Activated naive CD4-positive, alpha-beta T cell treated with anti-CD3 and anti-CD28 coated beads, Interleukin-2, amount 50 U/mL, for 16 hours (primary cell): ENCODE measurements around the gene TNNT3.
"Not testable (repeated sequence)": the region's sequence is repeated elsewhere in the genome, so short reads cannot be mapped to it uniquely, and the experiment has no call there.

Experiments used
- DNase-seq: peaks from one replicate; pipeline ENCODE4 v3.0.0-alpha.2; 2020

TNNT3 gene

GRCh38 chr11:1919391-1920127 is at the start of gene TNNT3:
Gene TNNT3 (plus strand): TSS chr11:1919703. CDS start chr11:1922875, 3,172 bp downstream.
- no peak for DNase-seq

DNA sequence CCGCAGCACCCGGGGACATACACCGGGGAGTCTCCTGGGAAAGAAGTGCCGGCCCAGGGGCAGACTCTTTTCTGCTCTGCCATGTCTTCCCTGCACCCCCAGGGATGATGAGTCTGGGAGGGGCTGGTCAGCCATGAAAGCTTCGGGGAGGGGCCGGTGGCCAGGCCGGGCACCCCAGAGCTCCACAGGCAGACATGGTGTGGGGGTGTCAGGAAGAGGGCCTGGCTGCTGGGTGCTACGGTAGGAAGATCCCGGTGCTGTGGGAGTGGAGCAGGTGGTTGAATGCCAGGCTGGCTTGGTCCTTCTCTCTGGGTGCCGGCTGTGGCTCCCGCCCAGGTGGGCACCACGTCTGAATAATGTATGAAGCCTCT is 49.2 kb upstream of the TNNT3 start:
- DNase-seq, result no peak

GRCh38 chr11:1870721-1871466 is 48.6 kb upstream of the TNNT3 start:
- peak; percentile 50 for DNase-seq

DNA sequence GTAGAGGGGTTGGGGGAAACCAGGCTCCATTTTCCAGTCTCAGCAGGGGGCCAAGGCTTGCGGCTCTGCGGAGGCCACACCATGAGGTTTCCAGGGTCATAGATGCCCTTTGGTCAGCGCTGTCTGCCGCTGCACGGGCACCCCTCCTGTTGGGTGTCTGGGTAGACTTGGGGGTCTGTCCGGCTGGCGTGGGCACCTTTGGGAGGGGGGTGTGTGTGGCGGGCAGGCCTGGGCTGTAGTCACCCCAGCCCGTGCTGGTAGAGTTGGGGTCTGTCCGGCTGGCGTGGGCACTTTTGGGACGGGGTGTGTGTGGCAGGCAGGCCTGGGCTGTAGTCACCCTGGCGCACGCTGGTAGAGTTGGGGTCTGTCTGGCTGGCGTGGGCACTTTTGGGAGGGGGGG is 48.0 kb upstream of the TNNT3 start:
- DNase-seq, result peak; percentile 9

GRCh38 chr11:1872267-1872985 is 47.1 kb upstream of the TNNT3 start:
- peak; percentile 7 for DNase-seq

DNA sequence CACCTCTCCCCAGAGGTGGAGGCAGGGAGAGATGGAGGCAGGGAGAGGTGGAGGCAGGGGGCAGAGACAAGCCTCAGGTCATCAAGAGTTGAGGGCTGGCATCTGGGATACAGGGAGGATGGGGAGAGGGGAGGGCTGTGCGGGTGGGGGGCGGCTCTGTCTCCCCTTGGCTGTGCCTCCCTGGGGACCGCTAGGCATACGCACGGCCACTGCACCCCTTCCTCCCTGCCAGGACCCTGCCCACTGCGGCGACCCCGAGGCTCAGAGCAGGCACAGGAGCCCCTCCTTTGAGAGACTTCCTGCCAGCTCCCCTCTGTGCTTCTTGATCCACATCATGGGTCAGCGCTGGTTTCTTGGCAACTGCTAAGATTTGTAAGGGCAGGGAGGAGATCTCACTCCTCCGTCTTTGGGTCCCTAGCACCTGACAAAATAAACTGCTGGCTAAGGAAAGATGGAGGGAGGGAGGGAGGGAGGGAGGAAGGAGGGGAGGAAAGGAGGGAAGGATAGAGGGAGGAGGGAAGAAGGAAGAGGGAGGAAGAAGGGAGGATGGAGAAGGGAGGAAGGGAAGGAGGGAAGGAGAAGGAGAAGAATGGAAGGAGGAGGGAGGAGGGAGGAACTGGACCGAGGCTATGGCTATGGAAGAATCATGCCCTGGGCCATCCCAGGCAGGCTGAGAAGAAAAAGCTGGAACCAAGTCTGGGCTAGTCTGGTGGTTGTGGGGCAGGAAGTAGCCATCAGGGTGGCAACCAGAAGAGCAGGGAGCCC is 46.3 kb upstream of the TNNT3 start:
- peak; percentile 9 for DNase-seq

DNA sequence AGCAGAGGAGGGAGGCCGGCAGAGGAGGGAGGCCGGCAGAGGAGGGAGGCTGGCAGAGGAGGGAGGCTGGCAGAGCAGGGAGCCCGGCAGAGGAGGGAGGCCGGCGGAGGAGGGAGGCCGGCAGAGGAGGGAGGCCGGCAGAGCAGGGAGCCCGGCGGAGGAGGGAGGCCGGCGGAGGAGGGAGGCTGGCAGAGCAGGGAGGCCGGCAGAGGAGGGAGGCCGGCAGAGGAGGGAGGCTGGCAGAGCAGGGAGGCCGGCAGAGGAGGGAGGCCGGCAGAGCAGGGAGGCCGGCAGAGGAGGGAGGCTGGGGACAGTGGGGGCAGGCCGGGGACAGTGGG is 45.7 kb upstream of the TNNT3 start:
- not testable (repeated sequence) for DNase-seq

GRCh38 chr11:1874441-1875092 is 44.9 kb upstream of the TNNT3 start:
- DNase-seq, result peak; percentile 8

DNA sequence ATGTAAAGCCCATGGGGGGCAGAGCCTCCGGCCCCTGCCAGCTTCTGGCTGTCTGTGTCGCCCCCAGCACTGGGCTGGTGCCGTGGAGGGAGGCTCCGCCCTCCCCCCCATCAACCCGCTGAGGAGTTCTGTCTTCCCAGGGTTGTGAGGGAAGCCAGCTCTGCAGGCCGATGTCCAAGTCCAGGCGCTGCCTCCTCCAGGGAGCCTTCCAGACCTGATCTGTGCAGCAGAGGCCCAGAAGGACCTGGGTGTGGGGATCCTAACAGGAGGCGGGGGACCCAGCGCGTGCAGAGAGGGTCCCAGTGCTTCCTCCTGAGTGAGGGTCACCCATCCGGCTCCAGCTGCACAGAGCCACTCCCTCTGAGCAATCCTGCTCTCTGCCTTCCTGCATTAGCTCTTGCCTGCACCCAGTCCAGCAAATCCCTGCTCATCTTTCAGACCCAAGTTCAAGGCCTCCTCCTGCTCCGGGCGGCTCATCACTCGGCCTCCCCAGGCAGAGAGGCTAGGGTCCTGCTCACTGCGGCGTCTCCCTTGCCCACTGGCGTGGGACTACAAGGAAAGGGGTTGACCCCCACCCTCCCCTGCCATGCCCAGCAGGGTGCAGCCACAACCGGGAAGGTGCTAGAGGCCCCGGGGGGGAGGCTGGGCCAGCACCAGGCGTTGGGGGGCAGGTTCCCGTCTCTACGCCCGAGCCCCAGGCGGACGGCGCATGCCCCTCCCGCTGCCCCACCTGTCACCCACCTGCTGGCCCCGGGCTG is 44.2 kb upstream of the TNNT3 start:
- DNase-seq, result peak; percentile 9

DNA sequence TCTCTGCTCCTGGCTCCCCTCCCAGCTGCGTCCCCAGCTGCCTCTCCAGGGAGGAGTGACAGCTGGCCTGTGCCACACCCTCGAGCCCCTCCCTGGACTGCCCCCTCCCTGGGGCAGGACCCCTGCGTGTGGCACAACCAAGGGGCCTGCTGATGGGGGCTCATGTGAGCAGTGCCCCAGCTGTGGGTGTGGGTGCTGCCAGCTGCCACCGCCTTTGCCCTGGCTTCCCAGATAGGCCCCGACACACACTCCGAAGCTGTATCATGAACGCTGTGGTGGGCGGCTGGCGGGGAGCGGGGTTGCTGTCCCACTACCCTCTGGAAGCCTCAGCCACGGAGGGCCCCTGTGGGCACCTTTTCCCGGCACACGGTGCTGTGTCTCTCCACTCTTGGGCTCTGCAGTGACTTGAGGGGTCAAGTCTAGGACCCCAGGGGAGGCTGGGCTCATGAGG is 43.6 kb upstream of the TNNT3 start:
- DNase-seq, result peak; percentile 7

- DNase-seq, result peak; percentile 14
Measured at GRCh38 chr11:1876361-1877063, 43.0 kb upstream of the TNNT3 start.

DNA sequence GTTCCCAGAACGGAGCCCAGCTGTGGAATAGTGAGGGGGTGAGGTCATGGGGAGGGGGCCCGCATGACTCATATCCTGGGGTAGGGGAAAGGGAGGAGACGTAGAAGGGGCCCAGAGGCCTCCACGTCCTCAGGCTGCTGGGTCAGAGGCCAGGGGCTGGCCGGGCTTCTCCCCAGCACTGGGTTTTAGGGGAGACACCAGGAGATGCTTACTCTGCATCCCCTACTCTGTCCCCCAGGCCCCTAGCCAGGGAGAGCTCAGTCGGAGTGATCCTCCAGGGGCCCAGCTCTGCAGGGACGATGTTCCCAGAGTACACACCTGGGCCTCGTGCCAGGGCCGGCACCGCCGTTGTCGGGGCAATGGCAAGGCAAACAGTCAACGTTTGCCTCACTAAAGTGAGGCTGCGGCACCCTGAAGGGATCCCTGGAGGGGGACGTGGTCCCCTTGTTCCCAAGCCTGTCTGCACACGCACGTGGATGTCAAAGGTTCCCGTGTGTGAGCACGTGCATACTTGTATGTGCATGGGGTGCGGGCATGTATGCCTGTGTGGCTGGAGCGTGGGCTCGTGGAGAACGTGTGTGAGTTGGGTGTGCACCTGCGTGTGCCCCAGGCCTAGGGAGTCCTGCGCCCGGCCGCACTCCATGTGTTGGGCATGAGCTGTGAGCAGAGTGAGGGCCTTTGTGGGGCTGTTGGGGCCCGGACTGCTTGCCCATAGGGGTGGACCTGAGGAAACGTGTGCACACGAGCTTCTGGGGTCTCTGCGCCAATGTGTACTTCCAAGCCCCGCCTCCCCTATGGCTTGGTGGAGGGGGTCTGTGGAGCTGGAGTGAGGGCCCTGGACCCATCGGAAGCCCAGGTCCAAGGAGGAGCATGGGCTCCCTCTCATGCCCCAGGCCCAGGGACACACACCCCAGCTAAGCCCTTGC is 42.0 kb upstream of the TNNT3 start:
- no peak for DNase-seq

DNA sequence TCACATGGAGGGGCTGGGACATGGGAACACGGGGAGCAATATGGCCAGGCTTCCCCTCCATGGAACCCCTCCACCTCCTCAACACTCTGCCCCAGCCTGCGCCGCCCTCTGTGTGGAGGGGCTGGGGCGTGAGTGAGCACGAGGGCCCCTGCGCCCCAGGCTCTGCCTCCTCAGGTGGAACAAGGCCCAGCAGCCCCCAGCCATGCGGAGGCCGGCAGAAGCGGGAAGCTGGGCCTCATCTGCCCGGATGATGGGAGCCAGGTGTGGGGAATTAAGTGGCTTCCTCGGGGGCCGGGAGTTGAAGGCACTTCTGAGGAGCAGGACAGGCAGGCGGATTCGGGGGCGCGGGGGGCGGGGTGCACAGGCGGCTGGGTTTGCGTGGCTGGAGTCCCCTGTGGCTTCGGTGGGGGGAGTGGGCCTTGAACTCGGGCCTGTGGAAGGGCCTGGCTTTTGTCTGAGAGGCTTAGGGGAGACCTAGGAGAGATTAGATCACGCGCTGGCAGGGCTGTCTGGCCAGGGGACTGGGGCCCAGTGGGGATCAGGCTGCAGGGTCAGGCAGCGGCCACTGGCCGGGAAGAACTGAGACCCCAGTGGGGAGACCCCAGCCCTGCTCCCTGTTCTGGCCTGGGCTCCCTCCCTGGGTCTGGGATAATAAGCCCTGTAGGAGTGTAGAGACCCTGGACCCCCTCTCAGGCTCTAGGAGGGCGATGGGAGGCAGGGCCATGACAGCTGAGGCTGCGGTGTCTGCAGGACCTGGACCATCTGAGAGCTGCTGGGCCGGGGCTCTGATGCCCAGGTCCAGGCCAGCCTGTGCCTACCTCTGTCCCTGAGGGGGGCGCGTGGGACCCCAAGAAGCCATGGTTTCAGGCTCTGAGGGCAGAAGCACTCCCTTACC is 41.1 kb upstream of the TNNT3 start:
- peak; percentile 12 for DNase-seq

DNA sequence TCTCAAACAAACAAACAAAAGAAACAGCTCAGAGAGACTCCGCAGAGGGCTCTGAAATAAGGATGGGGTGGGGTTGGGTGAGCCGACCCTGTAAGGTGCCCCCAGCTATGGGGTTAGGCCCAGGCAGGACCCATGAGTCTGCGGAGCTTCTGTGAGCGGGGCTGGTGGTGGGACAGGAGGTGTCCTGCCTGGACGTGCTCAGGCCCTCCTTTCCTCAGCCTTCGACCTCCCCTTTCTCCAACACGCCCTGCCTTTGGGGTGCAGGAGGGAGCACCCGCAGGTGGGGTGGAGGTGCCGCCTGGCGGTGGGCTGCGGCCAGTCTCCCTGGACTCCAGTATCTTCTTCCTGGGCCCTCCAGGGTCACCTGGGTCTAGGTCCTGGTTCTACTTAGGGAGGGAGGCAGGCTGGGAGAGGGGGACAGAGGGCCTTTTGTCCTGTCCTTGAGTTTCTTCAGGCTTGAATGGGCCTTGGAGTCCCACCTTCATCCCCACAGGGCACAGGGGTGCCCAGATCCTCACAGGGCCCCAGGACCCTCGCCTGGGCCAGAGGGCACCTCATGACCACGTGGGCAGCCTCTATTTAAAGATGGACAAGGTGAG is 40.1 kb upstream of the TNNT3 start:
- DNase-seq, result no peak

DNA sequence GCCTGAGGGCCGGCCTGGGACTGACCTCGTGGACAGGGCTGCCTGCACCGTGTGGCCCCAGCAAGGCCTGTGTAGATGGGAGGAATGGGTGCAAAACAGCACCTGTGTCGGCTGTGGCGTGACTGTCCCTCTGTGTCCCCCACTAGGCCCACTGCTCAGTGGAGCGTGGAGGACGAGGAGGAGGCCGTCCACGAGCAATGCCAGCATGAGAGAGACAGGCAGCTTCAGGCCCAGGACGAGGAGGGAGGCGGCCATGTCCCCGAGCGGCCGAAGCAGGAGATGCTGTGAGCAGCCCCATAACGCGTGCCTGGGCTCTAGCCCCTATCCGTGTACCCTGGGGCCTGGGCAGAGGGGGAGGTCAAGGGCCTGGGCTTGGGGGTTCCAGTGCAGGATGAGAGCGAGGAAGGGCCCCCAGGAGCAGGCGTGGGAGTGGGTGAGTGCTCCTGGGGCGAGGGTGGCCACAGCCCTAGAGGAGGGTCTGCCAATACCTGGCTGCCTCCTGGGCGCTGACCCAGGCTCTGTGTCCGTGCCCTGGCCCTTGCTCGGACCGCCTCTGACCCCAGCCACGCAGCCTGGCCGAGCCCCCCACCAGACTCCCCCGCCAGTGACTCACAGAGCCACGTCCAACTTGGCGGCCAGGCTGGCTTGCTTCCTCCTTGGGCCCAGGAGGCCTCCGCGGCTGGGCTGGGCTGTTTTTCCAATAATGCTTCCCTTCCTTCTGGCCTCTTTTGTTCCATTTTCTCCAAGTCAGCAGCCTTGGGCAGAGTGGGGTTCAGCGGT is 39.4 kb upstream of the TNNT3 start:
- DNase-seq, result no peak

DNA sequence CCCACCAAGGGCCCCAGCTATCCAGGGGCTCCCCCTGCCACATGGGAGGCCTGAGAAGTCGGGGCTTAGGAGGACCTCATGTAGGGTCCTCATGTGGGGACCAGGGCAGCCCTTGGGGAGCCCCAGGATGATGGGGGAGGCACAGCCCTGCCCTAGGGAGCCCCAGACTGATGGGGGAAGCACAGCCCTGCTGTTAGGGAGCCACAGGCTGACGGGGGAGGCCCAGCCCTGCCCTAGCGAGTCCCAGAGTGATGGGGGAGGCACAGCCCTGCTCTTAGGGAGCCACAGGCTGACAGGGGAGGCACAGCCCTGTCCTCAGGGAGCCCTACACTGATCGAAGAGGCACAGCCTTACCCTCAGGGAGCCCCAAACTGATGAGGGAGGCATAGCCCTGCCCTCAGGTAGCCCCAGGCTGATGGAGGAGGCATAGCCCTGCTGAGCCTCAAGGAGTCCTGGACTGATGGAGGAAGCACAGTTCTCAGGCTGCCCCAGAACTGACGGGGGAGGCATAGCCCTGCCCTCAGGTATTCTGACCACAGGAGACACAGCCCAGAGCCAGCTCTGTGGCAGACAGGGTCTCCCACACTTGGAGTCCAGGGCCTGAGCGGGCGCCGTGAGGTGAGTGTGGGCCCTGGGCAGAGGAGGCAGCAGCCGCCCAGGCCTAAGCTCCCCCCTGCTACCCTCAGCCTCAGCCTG is 38.6 kb upstream of the TNNT3 start:
- no peak for DNase-seq
